ENCODE data around the gene AFF1.

Gene AFF1

GRCh38 chr4:86960557-86960961 lies 25.7 kb downstream of the AFF1 start:
- TF ChIP-seq, protein P1, sequence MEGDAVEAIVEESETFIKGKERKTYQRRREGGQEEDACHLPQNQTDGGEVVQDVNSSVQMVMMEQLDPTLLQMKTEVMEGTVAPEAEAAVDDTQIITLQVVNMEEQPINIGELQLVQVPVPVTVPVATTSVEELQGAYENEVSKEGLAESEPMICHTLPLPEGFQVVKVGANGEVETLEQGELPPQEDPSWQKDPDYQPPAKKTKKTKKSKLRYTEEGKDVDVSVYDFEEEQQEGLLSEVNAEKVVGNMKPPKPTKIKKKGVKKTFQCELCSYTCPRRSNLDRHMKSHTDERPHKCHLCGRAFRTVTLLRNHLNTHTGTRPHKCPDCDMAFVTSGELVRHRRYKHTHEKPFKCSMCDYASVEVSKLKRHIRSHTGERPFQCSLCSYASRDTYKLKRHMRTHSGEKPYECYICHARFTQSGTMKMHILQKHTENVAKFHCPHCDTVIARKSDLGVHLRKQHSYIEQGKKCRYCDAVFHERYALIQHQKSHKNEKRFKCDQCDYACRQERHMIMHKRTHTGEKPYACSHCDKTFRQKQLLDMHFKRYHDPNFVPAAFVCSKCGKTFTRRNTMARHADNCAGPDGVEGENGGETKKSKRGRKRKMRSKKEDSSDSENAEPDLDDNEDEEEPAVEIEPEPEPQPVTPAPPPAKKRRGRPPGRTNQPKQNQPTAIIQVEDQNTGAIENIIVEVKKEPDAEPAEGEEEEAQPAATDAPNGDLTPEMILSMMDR (IDR thresholded peaks at IDR 0.05), result no peak
- DNase-seq, result no peak
- Histone ChIP-seq H3K27me3 (no peaks in the 10 kb centered on the region), H3K27ac (peak overlapping the region; percentile 45 to 71), H3K36me3 (no peaks in the 10 kb centered on the region), H3K4me1 (peaks cover 0 to 56% (median 24%) of the 10 kb centered on the region in 4 donors), H3K4me3 (no peak overlapping the region), H3K9me3 (no peaks in the 10 kb centered on the region)
- intact Hi-C loops (cut with DNase I; ENCODE audit: low total_unique reads), result no loop called here

- no peak overlapping the region for H3K4me3 ChIP-seq
- no peaks in the 10 kb centered on the region for H3K36me3 ChIP-seq
- intact Hi-C loops (cut with DNase I; ENCODE audit: low total_unique reads), result no loop called here
- peaks cover 0 to 56% (median 24%) of the 10 kb centered on the region in 4 donors for H3K4me1 ChIP-seq
- TF ChIP-seq, protein P1 (IDR thresholded peaks at IDR 0.05), result no peak
- no peak for DNase-seq
- H3K27me3 ChIP-seq, result no peaks in the 10 kb centered on the region
- peak overlapping the region; percentile 45 to 71 for H3K27ac ChIP-seq
- no peaks in the 10 kb centered on the region for H3K9me3 ChIP-seq
Observed at GRCh38 chr4:86961116-86961515, 26.3 kb downstream of the AFF1 start.

DNA sequence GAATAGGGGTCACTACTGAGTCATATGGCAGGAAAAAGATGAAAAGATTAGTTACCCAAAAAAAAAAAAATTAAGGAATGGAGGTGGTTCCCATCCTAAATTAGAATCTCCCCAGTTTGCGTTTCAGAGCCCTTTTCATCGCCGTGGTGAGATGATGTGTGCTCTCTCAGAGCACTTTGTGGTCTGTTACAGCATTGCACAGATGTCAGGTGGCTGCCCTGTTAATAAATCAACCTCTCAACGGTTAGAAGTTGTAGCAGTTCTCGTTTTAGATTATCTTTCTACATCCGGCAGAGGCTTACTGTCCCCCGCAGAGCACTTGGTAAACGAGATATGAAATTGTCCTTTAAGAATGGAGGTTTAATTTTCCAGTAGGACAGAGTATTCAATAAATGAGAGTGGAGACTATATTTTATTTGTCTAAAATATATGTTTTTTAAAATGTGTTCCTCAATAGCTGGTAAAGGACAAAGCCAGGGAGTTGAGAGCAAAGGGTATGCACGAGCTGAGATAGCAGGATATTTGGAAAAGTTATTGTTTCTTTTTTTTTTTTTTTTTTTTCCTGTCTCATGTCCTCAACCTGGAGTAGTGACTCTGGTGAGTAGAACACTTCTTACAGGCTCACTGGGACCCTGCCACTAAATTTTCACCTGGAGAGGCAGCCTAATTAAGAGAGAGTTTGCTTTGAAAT lies 26.9 kb downstream of the AFF1 start:
- Histone ChIP-seq H3K4me1 (peaks cover 0 to 53% (median 24%) of the 10 kb centered on the region in 4 donors), H3K9me3 (no peaks in the 10 kb centered on the region), H3K36me3 (no peaks in the 10 kb centered on the region), H3K4me3 (no peak overlapping the region), H3K27ac (peak overlapping the region; percentile 45 to 71), H3K27me3 (no peaks in the 10 kb centered on the region)
- intact Hi-C loops (cut with DNase I; ENCODE audit: low total_unique reads), result no loop called here
- no peak for DNase-seq
- TF ChIP-seq, protein P1 (IDR thresholded peaks at IDR 0.05), result no peak

GRCh38 chr4:86963697-86964096 lies 28.9 kb downstream of the AFF1 start:
- intact Hi-C loops (cut with DNase I; ENCODE audit: low total_unique reads), result no loop called here
- Histone ChIP-seq H3K27me3 (no peaks in the 10 kb centered on the region), H3K9me3 (no peaks in the 10 kb centered on the region), H3K27ac (no peak overlapping the region), H3K36me3 (no peaks in the 10 kb centered on the region), H3K4me3 (no peak overlapping the region), H3K4me1 (peaks cover 0 to 40% (median 20%) of the 10 kb centered on the region in 4 donors)
- DNase-seq, result no peak
- TF ChIP-seq, protein P1 (IDR thresholded peaks at IDR 0.05), result no peak

- H3K4me1 ChIP-seq, result peaks cover 0 to 30% (median 17%) of the 10 kb centered on the region in 4 donors
- no peaks in the 10 kb centered on the region for H3K9me3 ChIP-seq
- intact Hi-C loops (cut with DNase I; ENCODE audit: low total_unique reads), result no loop called here
- no peak for DNase-seq
- no peaks in the 10 kb centered on the region for H3K36me3 ChIP-seq
- H3K27ac ChIP-seq, result no peak overlapping the region
- no peak overlapping the region for H3K4me3 ChIP-seq
- no peaks in the 10 kb centered on the region for H3K27me3 ChIP-seq
- TF ChIP-seq, protein P1 (IDR thresholded peaks at IDR 0.05), result no peak
Observed at GRCh38 chr4:86965019-86965976, 30.5 kb downstream of the AFF1 start.

Data from tibial artery (tissue), 4 donors.